Stimulated activated CD4-positive, alpha-beta T cell treated with anti-CD3 and anti-CD28 coated beads, Interleukin-15, amount 100 ng/mL, for 24 hours (primary cell): ENCODE measurements around the gene PPM1F.

Experiments used
- DNase-seq: peaks from one replicate; pipeline ENCODE4 v3.0.0-alpha.2; 2020

The PPM1F gene

DNA sequence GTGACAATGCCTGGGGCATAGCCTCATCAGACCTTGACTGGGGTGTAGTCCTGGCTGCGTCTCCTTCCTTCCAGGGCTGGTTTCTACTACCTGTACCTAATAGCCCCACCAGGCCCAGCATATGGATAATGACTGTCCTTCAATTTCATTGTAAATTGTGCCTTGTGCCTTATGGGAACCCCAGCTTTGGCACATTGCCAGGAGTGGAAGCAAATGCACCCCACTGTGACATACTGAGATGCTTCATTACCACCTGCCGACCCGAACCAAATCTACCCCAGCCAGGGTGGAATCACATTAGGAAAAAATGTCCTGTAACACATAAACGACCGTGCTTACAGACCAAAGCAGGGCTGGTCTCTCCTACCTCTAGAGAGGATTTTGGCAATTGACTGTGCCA, 22.6 kb upstream of the PPM1F start:
- DNase-seq: no peak

DNA sequence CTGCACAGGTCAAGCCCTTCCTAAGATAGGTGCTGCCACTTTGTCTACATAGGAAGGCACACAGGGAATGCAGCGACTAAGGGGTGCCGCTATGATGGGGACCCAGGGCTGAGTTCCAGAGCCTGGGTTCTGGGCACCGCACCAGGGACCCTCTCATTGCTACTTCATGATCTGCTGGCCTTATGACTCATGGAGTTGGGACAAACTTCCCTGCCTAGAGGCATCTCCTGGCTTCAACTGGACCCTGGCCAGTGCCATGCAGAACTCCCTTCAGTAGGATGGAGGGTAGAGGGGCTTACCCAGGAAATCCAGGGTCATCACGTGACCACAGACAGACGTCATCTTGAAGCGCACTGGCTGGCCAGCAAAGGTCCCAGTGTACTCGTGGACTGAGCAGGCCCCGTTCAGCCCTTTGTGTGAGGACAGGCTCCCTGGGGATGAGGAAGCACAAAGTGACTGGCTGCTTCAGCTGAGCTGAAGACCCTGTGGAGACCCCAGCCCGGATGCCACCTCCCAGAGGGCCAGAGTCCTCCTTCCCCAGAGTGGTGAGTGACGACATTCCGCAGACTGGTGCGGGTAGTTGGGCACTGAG, 21.5 kb upstream of the PPM1F start:
- DNase-seq: no peak

DNA sequence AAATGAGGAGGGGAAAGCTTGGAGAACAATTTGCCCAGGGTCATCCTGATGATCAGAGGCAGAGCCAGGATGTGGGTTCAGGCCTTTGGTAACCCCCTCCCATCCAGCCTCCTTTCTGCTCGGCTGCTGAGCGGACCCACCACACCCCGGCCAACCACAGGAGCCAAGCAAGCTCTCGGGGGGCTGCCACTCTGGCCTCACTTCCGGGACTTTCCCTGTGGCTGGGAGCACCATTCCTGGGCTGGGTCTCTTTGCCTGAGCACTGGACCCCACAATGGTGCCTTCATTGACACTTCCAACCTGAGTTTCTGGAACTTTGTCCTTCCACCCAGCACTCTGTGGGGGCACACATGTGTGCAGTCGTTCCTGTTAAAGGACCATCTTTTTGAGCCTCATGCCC, 20.2 kb upstream of the PPM1F start:
- DNase-seq: no peak

DNA sequence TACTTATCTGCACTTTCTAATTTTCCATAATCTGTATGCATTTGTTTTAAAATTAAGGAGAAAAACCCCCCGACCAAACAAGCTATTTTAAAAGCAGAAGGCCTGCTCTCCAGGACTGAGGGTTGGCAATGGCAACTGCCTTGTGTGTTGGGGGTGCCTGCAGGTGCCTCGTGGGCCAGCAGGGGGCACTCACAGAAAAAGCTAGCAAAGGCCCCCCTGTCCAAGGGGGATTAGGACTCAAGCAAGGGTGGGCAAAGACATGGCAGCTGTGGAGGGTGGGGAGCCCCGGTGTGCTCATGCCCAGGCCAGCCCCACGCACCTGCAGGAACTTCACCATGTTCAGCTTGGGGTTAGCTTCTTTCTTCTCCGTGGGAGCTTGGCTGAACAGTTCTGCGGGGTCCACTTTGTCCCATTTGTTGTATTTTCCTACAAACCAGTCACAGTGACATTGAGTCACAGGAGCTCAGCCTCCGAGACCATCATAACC, 19.7 kb upstream of the PPM1F start:
- DNase-seq: peak; percentile 69

DNA sequence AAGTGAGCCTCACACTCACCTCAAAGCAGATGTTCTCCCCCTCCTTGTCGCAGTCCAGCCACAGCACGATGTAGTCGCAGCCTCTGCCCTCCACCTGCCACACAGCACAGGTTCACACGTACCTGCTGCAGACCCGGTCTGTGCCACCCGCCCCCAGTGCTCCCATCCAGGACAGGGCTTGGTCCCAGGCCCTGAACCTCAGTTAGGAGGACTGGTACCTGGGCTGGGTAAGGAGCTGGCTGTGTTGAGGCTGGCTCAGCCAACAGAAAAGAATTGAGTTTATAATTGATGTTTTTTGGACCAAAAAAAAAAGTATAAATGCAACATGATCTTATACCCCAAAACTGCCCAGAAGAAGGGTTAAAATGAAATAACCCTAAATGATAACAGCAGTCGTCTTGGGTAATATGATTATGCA, 19.2 kb upstream of the PPM1F start:
- DNase-seq: no peak

DNA sequence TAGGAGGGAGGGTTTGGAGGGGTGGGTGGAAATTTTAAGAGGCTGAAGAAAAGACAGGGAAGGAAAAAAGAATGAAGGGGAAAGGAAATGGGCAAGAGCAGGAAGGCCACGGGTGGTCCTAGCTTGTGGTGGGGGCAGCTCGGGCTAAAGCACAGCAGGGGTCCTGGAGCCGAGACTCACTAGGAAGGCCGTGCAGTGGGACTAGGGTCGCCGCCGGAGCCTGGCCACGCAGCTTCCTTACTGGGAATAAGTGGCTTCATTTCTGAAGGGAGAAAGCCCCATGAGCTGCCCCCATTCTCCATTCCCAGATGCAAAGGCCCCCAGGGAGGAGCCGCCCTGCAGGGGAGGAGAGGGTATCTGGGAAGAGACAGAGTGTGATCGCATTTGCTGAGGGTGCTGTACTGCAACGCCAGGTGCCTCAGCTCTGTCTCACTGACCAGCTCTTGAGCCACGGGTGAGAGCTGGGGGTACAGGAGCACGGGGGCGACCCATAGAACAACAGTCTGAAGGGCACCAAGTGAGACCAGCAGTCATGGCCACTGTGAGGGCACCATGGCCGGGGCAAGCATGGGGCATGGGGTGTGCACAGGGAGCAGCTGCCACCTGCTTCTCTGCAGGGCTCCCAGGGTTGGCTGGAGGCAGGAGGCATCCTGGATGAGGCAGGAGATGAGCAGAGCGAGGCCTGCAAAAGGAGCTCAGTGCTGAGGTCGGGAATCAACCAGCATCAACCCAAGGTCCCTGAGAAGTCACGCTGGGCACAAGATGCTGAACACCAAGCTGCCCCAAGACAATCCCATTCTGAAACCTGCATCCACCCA, 18.4 kb upstream of the PPM1F start:
- no peak for DNase-seq

DNA sequence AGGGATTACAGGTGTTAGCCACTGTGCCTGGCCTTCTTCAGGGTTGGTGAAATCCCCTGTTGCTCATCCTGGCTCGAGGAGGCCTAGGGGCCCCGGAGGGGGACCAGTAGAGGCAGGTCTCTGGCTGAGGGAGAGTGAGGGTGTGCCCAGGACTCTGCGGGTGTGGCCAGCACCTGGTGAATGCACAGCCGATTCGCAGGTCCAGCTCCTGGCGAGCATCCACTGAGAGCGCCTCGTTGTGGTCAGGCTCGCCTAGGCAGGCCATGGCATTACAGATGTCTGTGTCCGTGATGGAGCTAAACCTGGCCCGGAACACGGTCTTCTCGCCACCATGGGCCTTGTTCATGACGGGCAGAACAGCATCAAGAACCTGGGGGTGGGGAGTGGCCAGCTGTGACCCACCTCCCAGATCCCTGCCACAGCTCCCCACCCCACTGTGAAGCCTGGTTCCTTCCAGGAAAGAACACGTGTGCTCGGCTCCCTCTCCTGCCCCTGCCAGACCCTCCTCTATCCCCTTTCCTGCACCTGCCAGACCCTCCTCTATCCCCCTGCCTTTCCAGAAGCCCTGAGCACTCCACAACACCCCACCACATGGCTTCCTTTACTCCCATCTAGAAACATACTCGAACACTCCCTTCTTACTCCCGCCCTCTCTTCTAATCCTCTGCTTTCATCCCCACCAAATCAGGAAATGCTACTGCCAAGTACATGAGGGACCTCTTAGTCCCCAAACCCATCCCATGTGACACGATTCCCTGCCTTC, 17.6 kb upstream of the PPM1F start:
- no peak for DNase-seq

DNA sequence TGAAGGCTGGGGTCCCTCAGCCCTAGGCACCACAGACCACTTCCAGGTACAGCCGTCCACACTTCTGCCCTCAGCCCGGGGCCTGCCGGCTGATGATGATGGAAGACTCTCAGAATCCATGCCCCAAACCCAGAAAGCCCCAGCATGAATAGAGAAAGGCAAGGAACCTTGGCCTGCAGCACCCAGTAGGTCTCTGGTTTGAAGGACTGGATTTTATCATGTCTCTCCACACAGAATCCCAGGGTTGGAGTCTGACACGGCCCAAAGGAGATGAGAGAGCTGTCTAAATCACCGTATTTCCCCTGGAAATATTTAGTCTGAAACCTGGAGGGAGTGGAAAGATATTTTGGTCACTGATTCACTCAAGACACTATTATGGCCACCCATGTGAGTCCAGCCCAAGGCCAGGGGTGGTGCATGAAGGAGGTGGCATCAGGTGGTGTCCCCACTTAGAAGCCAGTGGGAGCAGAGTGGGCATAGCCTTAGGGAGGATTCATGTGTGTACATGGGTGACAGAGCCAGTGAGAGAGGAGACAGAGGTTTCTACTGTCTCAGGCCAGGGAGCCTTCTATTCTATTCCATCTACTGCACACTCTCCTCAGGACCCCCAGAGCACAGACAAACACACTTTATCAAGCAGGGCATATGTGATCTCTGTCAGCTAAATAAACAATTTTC, 15.9 kb upstream of the PPM1F start:
- DNase-seq: no peak

DNA sequence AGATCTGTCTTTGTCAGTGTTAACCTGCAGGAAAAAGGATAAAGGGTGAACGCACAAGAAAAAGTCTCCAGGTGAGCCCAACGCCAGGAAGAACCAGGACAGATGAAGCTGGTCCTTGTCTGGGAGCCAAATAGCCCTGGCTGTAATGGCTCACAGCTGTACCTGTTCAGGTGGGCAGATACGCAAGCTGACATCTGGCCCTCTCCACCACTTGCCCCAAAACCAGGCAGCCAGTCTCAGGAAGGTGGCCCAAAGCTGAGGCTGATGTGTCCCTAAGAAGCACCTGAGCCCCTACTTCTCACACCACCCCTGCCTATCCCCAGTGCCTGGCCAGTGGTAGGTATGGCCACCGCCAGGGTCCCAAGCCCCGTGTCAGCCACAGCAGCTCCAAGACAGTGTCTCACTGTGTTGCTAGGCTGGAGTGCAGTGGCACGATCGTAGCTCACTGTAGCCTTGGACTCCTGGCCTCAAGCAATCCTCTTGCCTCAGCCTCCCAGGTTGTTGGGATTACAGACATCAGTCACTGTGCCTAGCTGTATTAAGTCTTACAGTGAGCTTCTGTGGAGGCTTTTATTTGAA, 15.1 kb upstream of the PPM1F start:
- DNase-seq: no peak

DNA sequence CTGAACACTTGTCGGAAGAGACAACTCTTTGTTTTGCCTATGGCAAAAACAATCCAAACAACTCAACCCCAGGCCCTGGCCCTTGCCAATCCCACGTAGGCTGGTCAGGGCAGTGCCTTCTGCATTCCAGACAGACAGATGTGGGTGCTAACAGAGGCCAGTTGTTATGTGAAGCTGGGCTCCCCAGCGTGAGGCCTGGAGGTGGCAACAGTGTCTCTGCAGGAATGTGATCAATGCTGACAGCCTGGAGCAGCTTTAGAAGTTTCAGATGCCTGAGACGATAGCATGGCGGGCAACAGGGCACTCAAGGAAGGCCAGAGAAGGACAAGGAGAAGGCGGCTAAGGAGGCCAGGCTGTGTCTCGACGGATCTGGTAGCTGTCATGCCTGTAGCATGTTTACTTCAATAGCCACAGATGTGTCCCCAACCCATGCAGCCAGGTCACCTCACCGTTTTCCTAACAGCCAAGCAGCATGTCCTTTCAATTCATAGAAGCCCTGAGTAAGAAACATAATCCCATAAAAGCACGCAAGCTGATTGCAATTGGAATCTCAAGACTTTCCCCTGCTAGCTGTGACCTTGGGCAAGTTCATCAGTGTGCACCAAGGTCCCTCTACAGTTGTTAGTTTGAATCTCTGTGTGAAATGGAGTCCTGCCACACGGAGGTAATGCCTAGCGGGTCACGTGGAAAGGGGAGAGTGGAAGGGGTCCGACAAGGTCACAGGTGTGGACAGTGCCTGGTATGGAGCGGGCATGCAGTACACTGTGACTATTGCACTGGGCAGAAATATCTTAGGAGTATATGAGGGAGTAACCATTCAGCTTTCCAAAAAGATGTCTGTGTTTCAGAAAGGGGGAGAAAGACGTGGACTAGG, 14.2 kb upstream of the PPM1F start:
- DNase-seq: no peak

DNA sequence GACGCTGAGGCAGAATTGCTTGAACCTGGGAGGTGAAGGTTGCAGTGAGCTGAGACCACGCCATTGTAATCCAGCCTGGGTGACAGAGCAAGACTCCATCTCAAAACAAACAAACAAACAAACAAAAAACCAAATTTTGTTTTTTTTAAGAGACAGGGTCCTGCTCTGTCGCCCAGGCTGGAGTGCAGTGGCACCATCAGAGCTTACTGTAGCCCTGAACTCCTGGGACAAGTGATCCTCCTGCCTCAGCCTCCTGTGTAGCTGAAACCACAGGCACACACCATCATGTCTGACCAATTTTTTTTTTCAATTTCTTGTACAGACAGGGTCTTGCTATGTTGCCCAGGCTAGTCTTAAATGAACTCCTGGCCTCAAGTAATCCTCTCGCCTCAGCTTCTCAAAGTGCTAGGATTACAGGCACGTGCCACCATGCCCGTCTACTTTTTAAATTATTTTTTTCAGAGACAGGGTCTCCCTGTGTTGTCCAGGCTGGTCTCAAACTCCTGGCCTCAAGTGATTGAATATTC, 13.2 kb upstream of the PPM1F start:
- no peak for DNase-seq

DNA sequence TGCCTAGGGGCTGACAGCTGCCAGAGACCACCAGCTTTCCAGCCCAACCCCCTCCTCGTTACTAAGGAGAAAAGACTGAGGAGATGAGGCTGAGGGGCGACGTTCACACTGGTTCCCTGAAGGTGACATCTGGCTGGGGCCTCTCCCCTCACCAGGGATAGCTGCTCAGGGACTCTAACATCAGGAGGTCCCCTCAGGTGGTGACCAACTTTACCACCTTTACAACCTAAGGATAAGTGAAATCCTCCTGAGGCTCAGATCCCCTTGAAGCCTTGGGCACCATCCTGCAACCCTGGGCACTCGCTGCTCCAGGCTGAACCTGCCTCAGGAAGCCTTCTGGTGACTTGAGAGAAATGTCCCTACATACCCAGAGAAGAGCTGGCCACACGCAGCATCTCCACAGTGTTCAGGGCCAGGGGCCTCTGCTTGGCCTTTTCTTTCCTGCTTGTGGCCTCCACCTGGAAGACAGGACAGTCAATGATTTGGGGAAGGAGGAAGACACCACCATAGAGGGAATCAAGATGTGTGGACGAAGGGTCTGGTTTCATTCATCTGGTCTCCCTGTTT, 12.4 kb upstream of the PPM1F start:
- no peak for DNase-seq

DNA sequence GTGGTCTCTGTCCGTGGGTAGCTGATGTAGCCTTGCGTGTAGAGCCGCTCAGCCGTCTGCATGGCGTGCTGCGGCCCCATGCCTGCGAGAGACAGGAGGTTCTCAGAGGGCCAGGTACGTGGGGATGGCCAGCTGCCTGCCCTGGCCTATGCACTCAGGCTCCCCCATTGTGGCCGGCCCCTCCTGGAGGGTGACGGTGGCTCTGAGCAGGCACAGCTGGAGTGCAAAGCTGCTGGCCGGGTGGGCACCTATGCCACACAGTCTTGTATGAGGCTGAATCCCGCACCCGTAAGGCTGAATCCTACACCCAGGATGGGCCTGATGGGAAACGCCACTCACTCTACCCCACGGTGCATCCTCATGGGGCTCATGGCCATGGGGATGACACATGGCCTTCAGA, 11.6 kb upstream of the PPM1F start:
- no peak for DNase-seq

DNA sequence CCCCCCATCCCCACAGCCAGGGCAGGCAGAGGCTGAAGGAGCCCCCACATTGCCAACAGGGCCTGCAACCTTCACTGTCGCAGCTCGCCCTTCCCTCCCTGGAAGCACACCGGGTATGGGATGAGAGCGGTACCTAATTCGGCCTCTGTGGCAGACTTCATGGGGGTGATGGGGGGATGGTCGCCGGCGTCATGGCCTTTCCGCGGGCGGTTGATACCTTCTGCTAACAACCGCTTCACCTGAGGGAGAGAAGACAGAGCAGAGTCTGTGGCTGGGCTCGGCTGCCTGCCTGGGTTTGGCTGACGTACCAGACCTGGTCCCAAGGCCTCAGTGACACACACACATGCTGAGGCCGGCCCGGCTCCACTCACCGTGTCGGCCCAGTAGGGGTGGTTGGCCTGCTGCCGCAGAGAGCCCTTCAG, 11.2 kb upstream of the PPM1F start:
- DNase-seq: no peak

DNA sequence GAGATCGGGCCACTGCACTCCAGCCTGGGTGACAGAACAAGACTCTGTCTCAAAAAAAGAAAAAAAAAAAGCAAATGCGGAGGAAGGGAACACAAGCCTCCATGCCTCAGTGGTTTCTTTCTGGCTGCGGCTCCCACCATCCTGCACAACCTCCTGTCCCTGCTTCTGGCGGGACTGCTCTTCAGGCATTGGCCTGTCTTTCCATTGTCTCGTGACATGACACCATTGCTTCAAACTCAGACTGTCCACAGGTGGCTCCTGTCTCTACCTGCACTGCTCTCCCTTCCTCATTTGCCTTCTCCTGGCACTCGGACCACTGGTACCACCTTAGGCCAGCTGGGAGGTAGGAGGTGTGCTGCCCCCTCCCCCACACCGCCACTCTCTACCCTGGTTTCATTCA, 10.6 kb upstream of the PPM1F start:
- no peak for DNase-seq

DNA sequence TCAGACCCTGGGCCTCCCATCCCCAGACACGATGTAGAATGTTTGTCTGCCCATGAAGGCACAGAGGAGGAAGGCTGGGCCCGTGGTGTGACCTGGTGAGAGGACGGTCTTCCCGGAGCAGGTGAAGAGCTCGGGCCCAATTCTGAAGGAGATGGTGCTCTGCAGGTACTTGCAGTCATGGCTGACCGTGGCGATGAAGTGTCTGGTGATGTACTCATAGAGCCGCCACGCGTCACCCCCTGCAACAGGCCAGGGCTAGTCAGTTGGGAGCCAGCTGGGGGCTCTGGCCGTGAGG, 10.0 kb upstream of the PPM1F start:
- no peak for DNase-seq

DNA sequence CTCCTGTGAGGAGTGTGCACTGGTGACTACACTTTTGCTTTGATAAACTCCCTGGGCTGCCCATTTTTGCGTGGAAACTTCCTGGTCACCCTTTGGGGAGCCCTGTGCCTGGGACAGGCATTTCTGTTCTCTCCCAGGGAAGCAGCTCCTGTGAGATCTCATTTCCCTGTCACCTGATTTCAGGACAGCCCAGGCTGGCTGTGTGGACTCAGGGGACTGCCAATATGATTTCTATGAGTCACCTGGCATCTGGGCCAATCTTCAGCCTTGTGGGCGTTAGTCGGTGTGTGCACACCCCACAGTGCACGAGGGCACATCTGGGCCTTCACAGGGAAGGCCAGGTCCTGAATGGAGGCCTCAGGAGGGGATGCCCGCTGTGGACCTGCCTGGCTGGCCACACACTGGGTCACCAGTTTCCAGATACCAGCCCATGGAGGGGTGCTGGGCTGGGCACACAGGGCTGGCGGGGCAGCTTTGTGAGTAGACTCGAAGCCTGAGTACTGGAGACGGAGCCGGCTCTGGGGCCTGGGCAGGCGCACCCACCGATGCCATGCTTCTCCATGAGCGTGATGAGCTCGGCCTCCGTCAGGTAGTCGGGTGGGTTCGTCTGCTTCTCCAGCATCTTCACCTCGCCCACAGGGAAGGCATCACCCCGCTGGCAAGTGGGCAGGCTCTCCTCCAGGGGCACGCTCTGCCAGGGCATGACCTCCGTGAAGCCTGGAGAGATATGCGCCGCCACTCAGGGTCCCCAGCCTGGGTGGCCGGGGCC, 9.4 kb upstream of the PPM1F start:
- DNase-seq: no peak

DNA sequence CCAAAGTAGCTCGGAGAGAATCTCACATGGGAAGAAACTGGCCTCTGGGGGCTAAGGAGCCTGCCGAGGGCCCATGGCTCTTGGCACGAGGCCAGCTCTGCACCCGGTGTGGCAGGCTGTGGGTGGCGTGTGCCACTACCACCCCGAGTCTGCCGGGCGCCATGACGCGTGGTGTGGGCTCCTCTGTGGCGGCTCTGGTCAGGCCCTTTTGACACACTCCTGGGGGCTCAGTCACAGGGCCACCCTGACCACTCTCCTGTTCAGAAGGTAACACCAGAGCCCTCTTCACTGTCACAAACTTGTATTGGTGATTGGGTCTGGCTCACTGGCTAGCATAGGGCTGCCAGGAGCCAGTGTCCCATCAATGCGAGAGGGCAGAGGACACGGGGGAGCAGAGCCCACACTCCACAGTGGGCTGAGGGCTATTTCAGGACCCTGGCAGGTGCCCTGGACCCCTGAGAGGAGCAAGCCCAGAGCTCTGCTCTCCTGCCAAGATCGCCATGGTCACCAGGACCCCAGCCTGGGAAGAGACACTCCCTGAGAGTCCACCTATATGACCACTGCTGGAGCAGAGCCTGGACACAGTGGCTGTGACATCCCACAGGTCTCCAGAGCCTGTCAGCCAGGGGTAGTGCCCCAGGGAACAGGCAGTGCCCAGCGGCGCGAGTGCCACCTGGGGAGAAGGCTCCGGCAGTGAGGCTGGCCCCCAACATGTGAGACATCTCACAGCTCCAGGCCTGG, 8.6 kb upstream of the PPM1F start:
- no peak for DNase-seq

DNA sequence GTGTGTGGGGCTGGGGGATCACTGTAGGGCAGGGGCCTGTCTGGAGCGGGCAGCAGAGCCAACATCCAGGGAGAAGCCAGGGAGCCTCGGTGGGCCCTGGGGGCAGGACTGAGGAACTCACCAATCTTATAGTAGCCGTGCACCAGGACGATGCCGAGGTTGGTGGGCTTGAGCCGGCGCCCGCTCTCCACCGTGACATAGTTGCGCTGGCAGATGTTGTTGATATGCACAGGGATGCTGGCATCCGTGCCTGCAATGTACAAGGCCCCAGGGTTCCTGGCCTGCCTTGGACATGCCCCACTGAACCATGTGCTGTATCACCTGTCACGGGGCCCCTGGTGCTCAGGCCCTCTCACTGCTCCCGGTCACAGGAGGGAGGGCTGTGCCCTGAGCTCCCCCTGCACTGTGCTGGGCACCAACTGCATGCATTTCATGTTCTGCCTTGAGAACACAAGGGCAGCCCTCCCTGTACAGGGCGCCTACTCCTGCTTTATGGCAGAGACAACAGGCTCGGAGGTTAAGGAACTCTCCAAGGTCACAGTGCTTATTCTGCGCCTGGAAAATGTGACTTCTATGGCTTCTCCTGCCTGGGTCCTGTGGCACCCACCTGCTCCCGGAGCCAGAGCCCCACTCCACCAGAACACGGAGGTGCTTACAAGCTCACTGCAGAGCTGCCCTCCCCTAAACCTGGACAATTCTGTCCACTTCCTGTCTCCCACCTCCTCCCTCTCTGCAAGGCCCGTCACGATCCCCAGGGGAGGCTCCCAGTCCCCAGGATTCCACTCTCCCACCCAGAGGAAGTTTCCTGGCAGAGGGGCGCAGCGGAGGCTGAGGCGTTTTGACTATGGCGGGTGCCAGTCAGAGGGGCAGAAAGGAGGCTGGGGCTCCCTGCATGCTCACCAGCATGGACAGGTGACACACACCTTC, 7.8 kb upstream of the PPM1F start:
- DNase-seq: no peak
